Posterior vena cava (tissue), 2 donors: Measurements from ENCODE around the gene SNRNP27. TPM values are rescaled to one million over a fixed set of nuclear protein-coding genes. Genes with fewer than 3 reads are reported as not detected.
"Not testable (repeated sequence)": the region's sequence is repeated elsewhere in the genome, so short reads cannot be mapped to it uniquely, and the experiment has no call there.

ENCODE experiments used
- DNase-seq: peaks from one replicate; pipeline ENCODE4 v3.0.0-alpha.2; 2020; ENCODE audit warnings: low spot score
- intact Hi-C, 2 donors: fragments of 100-400 bp; cut with DNase I; formaldehyde crosslinking; loops; one replicate each; pipeline versions ENCODE4 v1.14.1 to v1.14.2; 2022 to 2023
- long read RNA-seq, 2 donors: library from polyadenylated mRNA; unstranded; transcript quantifications; one replicate each; pipeline ENCODE4 v2.0.0, GENCODE V29; 2020 to 2021
- total RNA-seq, 2 donors: library from RNA; stranded (reverse); fragmentation: NEBNext Ultra II Directional; extraction: Animal tissue kit (Norgen Biotek cat#: 25700); gene quantifications; one replicate each; pipeline ENCODE4 v1.2.1, GENCODE V29; 2021
- donor health status: DM: yes; HTN: yes; CAD: no.
- donor health status: DM: yes; HTN: yes; CAD: no.

SNRNP27 gene, protein sequence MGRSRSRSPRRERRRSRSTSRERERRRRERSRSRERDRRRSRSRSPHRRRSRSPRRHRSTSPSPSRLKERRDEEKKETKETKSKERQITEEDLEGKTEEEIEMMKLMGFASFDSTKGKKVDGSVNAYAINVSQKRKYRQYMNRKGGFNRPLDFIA
- 10 to 100 TPM; 35.9 to 47.3 TPM for total RNA-seq
- long read RNA-seq, donor 1, partial matches to known transcripts = 3 of 5 reads
- long read RNA-seq, donor 1, other reads (novel, unspliced or antisense) = 0 of 5 reads
- long read RNA-seq, donor 2, transcript SNRNP27-201 (6 exons, 1,802 nt) = major isoform, 110 of 120 reads
- long read RNA-seq, donor 2, partial matches to known transcripts = 6 of 120 reads
- long read RNA-seq, donor 2, other reads (novel, unspliced or antisense) = 1 of 120 reads

DNA sequence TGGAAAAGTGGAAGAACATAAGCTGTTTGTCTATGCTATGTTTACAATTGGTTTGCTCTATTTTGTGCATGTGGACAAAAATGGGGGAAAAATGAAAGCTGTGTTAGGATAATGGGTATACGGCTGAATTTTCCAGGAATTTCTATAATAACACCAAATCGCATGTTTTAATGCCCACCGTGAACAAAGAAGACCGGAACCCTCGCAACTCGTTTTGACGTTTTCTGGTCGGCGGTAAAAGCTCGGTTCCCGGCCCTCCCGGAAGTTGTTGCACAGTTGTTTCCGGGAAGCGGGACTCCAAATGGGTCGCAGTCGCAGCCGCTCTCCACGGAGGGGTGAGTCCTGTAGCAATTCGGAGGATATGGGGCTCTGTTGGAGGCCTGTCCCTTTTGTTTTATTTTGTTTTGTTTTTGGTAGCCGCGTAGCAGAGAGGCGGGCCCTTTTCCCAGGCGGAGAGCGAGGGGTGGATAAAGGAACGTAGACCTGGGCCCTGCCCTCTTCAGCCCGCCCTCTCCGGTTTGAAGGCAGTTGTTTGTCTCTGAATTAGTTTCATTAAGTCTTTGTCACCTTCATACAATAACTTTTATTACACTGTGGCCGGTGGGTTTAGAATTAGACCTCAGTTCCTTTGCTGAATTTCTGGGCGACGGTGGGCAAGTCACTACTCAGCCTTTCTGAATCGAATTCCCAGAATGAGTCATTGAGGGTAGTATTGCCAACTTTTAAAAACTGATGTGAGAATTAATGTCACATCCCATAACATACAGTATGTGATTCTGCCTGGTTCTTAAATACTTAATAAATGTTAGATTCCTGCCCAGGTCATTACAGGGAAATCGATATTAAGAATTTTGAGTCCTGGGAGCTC is at the start of gene SNRNP27:
TSS of gene SNRNP27 (plus strand) at position 273 of the 868 bp plus-strand sequence. CDS start at position 302, 29 bp downstream.
- intact Hi-C loops = no loop called here
- DNase-seq = peak; percentile 95

DNA sequence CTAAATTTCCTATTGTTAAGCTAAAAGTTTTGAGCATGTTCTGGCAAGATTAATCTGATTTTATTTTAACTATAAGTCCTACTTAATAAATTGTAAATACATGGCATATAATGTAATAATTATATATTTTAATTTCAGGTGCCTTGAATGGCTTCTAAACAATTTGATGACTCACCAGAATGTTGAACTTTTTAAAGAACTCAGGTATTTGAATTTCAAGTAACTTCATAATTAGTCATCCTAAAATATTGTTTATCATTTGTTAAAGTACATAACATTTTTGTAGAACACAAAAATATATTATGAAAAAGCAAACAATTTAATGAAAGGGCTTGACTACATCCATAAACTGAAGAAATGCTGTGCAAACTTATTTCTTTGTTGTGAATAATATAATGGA is 49.8 kb upstream of the SNRNP27 start:
- intact Hi-C loops = no loop called here
- DNase-seq = no peak

DNA sequence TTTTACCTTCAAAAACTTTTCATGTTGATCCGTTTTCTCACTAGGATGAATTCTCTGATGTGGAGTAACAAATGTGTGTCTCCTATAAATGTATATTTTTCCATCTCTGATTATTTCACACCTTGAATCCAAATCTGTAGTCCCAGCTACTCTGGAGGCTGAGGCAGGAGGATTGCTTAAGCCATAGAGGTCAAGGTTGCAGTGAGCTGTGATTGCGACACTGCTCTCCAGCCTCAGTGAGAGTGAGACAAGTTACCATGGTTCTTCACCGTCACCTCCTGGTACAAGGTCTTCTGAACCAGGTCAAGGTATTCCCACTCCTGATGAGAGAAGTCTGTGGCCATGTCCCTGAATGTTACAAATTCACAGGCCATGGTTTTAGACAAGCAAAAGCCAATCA is 49.2 kb upstream of the SNRNP27 start:
- no peak for DNase-seq
- intact Hi-C loops = no loop called here

DNA sequence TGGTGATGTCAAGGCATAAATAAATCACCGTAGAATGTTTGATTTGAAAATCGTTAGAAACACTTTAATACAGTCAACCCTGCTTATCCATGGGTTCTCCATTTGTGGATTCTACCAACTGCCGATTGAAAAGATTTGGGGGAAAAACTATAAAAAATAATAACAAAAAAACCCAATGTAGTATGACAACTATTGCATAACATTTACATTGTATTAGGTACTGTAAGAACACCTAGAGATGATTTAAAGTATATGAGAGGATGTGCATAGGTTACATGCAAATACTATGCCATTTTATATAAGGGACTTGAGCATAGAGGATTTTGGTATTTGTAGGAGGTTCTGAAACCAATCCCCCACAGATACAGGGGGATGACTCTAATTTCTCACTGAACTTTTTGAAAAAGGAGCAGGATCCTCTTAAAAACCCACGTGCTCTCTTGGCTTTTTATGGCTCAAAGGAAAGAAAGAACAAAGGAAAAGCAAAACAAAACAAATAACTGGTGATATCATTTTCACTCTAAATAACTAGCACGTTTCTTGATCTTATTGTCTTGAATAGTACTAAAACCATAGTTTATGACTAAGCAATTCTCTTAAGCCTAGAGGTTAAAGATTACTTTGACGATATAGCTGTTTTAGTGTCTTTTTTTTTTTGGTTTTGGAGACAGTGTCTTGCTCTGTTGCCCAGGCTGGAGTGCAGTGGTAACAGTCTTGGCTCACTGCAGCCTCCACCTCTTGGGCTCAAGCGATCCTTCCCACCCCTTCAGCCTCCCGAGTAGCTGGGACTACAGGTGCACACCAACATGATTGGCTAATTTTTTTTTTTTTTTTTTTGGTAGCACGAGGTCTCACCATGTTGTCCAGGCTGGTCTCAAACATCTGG is 47.3 kb upstream of the SNRNP27 start:
- intact Hi-C loops = no loop called here
- no peak for DNase-seq

- intact Hi-C loops = no loop called here
- no peak for DNase-seq
Observed at GRCh38 chr2:69847068-69847828, 46.5 kb upstream of the SNRNP27 start.

DNA sequence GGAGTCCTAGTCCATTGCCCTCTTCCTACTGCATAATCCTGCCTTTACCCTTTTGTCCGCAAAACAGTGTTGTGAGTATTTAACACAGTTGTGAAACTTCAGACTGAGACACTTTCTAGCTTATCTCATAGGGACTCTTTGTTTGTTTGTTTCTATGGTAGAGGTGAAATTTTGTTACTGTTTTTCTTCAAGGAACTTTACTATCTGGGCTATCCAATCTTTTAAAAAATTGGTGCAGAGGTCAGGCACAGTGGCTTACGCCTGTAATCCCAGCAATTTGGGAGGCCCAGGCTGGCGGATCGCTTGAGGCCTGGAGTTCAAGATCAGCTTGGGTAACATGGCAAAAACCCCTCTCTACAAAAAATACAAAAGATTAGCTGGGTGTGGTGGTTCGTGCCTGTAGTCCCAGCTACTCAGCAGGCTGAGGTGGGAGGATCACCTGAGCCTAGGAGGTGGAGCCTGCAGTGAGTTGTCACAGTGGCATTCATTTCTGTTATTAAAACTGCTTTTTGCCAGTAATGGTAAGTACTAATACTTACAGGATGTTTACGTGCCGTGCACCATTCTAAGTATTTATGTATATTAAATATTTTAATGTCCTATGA is 45.5 kb upstream of the SNRNP27 start:
- intact Hi-C loops = no loop called here
- no peak for DNase-seq

GRCh38 chr2:69858261-69858660 is 35.5 kb upstream of the SNRNP27 start:
- intact Hi-C loops = no loop called here
- DNase-seq = no peak

- intact Hi-C loops = no loop called here
- DNase-seq = no peak
Observed at GRCh38 chr2:69863298-69863697, 30.5 kb upstream of the SNRNP27 start.

- DNase-seq = no peak
- intact Hi-C loops = no loop called here
Observed at GRCh38 chr2:69888451-69888850, 5.3 kb upstream of the SNRNP27 start.

- no peak for DNase-seq
- intact Hi-C loops = no loop called here
Observed at GRCh38 chr2:69889302-69889701, 4.5 kb upstream of the SNRNP27 start.

DNA sequence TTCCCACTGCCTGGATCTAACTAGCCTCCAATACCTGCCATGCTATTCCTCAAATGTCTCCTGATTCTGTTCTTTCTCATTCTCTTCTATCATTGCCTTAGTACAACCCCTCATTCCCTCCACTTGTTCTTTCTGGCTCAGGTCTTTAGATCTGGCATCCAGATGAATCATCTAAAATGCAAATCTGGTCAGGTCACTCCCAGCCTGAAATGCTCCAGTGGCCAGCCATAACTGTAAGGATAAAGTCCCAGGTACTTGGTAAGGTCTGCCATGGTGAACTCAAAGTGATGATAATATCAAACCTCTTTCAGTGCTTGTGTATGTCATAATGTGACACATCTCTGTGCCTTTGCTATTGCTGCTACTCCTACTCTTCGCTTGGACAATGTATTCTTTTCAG is 2.9 kb upstream of the SNRNP27 start:
- intact Hi-C loops = no loop called here
- DNase-seq = no peak

DNA sequence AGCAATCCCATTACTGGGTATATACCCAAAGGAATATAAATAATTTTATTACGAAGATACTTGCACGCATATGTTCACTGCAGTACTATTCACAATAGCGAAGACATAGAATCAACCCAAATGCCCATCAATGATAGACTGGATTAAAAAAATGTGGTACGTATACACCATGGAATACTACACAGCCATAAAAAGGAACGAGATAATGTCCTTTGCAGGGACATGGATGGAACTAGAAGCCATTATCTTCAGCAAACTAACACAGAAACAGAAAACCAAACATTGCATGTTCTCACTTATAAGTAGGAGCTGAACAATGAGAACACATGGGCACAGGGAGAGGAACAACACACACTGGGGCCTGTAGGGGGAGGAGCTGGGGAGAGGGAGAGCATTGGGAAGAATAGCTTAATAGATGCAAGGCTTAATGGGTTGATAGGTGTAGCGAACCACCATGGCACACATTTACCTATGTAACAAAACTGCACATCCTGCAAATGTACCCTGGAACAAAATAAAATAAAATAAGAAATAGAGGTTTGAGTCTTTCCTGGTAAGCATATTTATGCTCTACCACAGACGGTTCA is 825 bp upstream of the SNRNP27 start:
- intact Hi-C loops, DNase-seq: not testable (repeated sequence)

- intact Hi-C loops = loop anchor here in 1 of 2 donors (1.0 kb wide), 1 partner anchor 14 kb away; no protein-coding TSS in a partner anchor
- not testable (repeated sequence) for DNase-seq
Observed at GRCh38 chr2:69894737-69895136, 981 bp downstream of the SNRNP27 start.

DNA sequence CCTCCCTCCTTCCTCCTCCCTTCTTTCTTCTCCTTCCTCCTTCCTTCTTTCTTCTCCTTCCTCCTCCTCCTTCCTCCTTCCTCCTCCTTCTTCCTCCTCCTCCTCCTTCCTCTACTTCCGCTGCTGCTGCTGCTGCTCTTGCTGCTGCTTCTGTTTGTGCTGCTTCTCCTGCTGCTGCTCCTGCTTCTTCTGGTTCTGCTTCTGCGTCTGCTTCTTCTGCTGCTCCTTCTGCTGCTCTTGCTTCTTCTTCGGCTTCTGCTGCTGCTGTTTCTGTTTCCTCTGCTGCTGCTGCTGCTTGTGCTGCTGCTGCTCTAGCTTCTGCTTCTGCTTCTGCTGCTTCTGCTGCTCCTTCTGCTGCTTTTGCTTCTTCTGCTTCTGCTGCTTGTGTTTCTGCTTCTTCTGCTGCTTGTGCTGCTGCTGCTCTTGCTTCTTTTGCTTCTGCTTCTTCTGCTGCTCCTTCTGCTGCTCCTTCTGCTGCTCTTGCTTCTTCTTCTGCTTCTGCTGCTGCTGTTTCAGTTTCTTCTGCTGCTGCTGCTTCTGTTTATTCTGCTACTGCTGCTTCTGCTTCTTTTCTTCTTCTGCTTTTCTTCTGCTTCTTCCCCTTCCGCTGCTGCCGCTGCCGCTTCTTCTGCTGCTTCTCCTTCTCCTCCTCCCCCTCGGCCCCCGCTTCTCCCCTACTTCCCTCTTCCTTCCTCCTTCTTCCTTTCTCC is 8.6 kb downstream of the SNRNP27 start:
- intact Hi-C loops = no loop called here
- DNase-seq = peak; percentile 83

GRCh38 chr2:69907216-69907615 is 13.5 kb downstream of the SNRNP27 start:
- intact Hi-C loops = no loop called here
- DNase-seq = no peak

DNA sequence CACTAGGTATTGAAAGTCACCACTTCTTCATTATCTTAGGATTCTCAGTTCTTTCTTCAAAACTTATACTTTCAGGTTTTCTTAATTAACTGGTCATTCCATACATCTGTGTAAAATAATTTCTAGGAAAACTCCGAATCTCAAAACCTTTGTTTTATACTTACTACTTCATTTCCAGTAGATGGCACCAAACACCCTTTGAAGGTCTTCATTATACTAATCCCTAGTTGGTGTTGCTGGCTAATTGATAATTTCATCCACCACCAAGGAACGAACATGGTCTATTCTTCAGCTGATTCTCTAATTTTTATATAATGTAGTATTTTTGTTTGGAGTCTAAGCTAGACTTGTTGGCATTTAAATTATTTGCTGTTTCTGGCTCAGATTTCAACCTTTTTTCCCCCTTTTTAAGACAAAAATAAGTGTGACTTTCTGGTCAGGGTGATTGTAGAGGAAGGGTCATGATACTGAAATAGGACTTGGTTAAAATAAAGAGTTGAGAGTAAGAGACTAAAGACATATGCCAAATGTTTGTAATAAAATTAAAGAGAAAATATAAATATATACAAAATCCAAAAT is 18.3 kb downstream of the SNRNP27 start:
- DNase-seq = no peak
- intact Hi-C loops = loop anchor here (2.0 to 10.0 kb wide), 4 partner anchors 173 to 390 kb away; partner anchors contain the start of genes FAM136A (in 1 of the 2) and PCBP1 (in 1 of the 2)
